SU-DHL-6 (cell line): ENCODE data around the gene TIFAB.

ENCODE experiments used
- CTCF ChIP-seq: fragments of 200-600 bp; sonication (generic); IDR thresholded peaks from one replicate; pipeline ENCODE4 v1.5.1; 2017; ENCODE audit warnings: antibody characterized with exemption, mild to moderate bottlenecking, low read length, moderate library complexity; ENCODE audit not compliant: insufficient read depth, poor library complexity, severe bottlenecking
- EZH2phosphoT487 ChIP-seq: fragments of 200-600 bp; sonication (generic), shearing (Covaris generic); conservative IDR thresholded peaks from 2 replicates; pipeline ENCODE4 v1.6.1; 2018; ENCODE audit warnings: mild to moderate bottlenecking, antibody characterized with exemption, low read length, moderate library complexity, mixed read lengths

GRCh38 chr5:135430135-135430437 lies 22.1 kb downstream of the TIFAB start:
- TF ChIP-seq CTCF = no peak
- no peak for TF ChIP-seq EZH2phosphoT487
